PC-9 (cell line): ENCODE data around the gene CYP4A11.

Source experiments
- EZH2 ChIP-seq: fragments of 200-600 bp; sonication (generic); IDR thresholded peaks from 2 replicates; pipeline ENCODE4 v1.8.0; 2017; ENCODE audit warnings: antibody characterized with exemption, low read depth
- TF ChIP-seq, protein P1 (sequence below): fragments of 200-600 bp; sonication (generic); conservative IDR thresholded peaks from 2 replicates; pipeline ENCODE4 v1.6.1; 2017; ENCODE audit warnings: mixed run types, antibody characterized with exemption, mild to moderate bottlenecking, moderate library complexity

DNA sequence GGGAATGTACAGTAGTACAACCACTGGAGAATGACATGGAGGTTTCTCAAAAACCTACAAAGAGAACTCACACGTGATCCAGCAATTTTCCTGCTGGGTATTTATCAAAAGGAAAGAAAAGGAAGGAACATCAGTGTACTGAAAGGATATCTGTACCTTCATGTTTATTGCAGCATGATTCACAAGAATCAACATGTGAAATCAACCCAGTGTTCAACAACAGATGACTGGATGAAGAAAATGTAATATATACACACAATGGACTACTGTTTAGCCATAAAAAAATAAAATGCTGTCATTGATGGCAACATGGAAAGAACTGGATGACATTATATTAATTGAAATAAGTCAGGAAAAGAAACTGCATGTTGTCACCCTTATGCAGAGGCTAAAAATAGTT is 19.0 kb upstream of the CYP4A11 start:
- TF ChIP-seq, protein P1, sequence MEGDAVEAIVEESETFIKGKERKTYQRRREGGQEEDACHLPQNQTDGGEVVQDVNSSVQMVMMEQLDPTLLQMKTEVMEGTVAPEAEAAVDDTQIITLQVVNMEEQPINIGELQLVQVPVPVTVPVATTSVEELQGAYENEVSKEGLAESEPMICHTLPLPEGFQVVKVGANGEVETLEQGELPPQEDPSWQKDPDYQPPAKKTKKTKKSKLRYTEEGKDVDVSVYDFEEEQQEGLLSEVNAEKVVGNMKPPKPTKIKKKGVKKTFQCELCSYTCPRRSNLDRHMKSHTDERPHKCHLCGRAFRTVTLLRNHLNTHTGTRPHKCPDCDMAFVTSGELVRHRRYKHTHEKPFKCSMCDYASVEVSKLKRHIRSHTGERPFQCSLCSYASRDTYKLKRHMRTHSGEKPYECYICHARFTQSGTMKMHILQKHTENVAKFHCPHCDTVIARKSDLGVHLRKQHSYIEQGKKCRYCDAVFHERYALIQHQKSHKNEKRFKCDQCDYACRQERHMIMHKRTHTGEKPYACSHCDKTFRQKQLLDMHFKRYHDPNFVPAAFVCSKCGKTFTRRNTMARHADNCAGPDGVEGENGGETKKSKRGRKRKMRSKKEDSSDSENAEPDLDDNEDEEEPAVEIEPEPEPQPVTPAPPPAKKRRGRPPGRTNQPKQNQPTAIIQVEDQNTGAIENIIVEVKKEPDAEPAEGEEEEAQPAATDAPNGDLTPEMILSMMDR, result no peak
- no peak for TF ChIP-seq EZH2
